ENCODE measurements around the gene VCX3A. TPM values are rescaled to one million over a fixed set of nuclear protein-coding genes. Genes with fewer than 3 reads are reported as not detected.

VCX3A gene
- total RNA-seq, 2 experiments from 2014 or later: not detected

DNA sequence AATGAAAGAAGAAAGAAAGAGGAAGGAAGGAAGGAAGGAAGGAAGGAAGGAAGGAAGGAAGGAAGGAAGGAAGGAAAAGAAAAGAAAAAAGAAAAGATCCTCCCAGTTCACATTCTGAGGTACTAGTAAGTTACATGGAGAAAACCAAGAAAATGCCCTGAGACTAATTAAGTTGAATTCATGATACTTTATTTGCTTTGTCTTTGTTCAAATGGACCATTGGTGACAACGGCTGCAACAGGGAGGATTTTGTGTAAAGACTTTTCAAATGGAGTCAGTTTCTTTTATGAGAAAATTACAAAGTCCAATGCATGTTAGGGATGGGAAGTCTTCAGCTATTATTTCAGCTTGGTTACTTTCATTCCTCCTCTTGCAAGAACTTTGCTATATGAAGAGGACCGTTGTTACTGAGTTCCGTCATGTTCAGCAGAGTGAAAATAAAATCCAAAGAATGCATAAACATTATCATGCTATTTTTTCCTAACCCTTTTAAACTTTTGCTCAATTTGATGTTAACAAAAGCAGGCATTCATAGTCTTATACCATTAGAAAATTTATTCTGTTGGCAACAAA lies 8.3 kb downstream of the VCX3A start:
- Mint-ChIP-seq H3K27me3 (no peaks in the 10 kb centered on the region), H3K9me3 (no peaks in the 10 kb centered on the region), H3K36me3 (ENCODE audit: low read depth) (no peaks in the 10 kb centered on the region), H3K4me1 (ENCODE audit: low read depth) (no peaks in the 10 kb centered on the region), H3K27ac (no peak overlapping the region), H3K4me3 (no peak overlapping the region)
- ATAC-seq (ENCODE audit: poor library complexity) (no peak), DNase-seq (no peak)
- Histone ChIP-seq H3K9me3 (ENCODE audit: control insufficient read depth in 1 of 2, insufficient read depth in 1 of 2, low read length in 2 of 2) (no peaks in the 10 kb centered on the region), H3K4me3 (ENCODE audit: low read length) (no peak overlapping the region), H3K36me3 (ENCODE audit: insufficient read depth, low read length) (no peaks in the 10 kb centered on the region), H3K27ac (ENCODE audit: low read depth in 1 of 2, low read length in 2 of 2) (no peak overlapping the region), H3K4me1 (ENCODE audit: insufficient read depth, low read length) (no peaks in the 10 kb centered on the region), H3K27me3 (ENCODE audit: control insufficient read depth in 1 of 2, insufficient read depth in 2 of 2, low read length in 2 of 2) (no peaks in the 10 kb centered on the region)
- intact Hi-C loops (cut with DNase I, micrococcal nuclease): no loop called here
- ChIA-PET POLR2A (no interaction called here), CTCF (no interaction called here)
- TF ChIP-seq, protein P1, sequence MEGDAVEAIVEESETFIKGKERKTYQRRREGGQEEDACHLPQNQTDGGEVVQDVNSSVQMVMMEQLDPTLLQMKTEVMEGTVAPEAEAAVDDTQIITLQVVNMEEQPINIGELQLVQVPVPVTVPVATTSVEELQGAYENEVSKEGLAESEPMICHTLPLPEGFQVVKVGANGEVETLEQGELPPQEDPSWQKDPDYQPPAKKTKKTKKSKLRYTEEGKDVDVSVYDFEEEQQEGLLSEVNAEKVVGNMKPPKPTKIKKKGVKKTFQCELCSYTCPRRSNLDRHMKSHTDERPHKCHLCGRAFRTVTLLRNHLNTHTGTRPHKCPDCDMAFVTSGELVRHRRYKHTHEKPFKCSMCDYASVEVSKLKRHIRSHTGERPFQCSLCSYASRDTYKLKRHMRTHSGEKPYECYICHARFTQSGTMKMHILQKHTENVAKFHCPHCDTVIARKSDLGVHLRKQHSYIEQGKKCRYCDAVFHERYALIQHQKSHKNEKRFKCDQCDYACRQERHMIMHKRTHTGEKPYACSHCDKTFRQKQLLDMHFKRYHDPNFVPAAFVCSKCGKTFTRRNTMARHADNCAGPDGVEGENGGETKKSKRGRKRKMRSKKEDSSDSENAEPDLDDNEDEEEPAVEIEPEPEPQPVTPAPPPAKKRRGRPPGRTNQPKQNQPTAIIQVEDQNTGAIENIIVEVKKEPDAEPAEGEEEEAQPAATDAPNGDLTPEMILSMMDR (IDR thresholded peaks at IDR 0.05): no peak

DNA sequence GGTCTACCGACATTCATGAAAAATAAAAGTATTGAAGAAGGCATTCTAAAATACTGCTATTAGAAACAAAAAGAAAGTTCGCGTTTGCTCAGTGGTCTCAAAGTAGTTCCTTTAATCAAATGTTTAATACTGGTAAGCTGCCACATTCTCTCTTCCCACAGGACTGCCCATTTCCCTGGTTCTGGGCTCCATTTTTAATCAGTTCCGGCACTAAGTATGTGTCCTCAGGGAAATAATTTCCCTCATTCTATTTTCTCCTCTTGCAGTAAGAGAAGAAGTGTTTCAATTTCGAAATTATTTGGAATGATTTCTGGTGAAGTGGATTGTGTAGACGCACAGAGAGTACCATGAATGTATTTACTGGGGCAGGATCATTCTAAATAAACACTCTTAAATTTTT lies 17.5 kb downstream of the VCX3A start:
- Histone ChIP-seq H3K27ac (ENCODE audit: low read depth in 1 of 2, low read length in 2 of 2) (no peak overlapping the region), H3K4me3 (ENCODE audit: low read length) (no peak overlapping the region), H3K9me3 (ENCODE audit: control insufficient read depth in 1 of 2, insufficient read depth in 1 of 2, low read length in 2 of 2) (no peaks in the 10 kb centered on the region), H3K27me3 (ENCODE audit: control insufficient read depth in 1 of 2, insufficient read depth in 2 of 2, low read length in 2 of 2) (no peaks in the 10 kb centered on the region), H3K36me3 (ENCODE audit: insufficient read depth, low read length) (no peaks in the 10 kb centered on the region), H3K4me1 (ENCODE audit: insufficient read depth, low read length) (no peaks in the 10 kb centered on the region)
- no peak overlapping the region for H3K4me3 Mint-ChIP-seq
- H3K9me3 Mint-ChIP-seq: no peaks in the 10 kb centered on the region
- ChIA-PET POLR2A (no interaction called here), CTCF (no interaction called here)
- no peaks in the 10 kb centered on the region for H3K4me1 Mint-ChIP-seq (ENCODE audit: low read depth)
- H3K27me3 Mint-ChIP-seq: no peaks in the 10 kb centered on the region
- H3K36me3 Mint-ChIP-seq (ENCODE audit: low read depth): no peaks in the 10 kb centered on the region
- no peak overlapping the region for H3K27ac Mint-ChIP-seq
- no peak for DNase-seq
- TF ChIP-seq, protein P1 (IDR thresholded peaks at IDR 0.05): no peak
- no peak for ATAC-seq (ENCODE audit: poor library complexity)
- intact Hi-C loops (cut with DNase I, micrococcal nuclease): no loop called here

DNA sequence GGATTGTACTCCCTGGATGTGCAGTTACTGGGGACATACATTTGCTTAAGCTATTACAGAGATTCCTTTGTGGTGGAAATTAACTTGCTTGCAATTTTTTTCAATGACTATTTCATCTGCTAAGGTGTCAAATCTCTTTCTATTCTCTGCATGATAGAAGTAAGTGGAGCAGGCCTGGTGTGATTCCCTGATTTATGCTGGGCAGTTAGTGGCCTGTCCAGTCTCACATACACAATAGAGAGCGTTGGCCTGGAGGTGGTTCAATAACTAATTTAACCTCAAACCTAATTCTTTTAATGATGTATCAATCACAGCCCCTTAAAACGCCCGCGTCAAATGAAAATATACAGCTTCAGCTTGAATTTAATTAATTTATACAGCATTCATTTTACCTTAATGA lies 28.5 kb downstream of the VCX3A start:
- intact Hi-C loops (cut with DNase I, micrococcal nuclease): no loop called here
- TF ChIP-seq, protein P1 (IDR thresholded peaks at IDR 0.05): no peak
- H3K36me3 Mint-ChIP-seq (ENCODE audit: low read depth): no peaks in the 10 kb centered on the region
- ChIA-PET POLR2A (no interaction called here), CTCF (no interaction called here)
- Histone ChIP-seq H3K4me3 (ENCODE audit: low read length) (no peak overlapping the region), H3K4me1 (ENCODE audit: insufficient read depth, low read length) (no peaks in the 10 kb centered on the region), H3K27ac (ENCODE audit: low read depth in 1 of 2, low read length in 2 of 2) (no peak overlapping the region), H3K27me3 (ENCODE audit: control insufficient read depth in 1 of 2, insufficient read depth in 2 of 2, low read length in 2 of 2) (no peaks in the 10 kb centered on the region), H3K9me3 (ENCODE audit: control insufficient read depth in 1 of 2, insufficient read depth in 1 of 2, low read length in 2 of 2) (no peaks in the 10 kb centered on the region), H3K36me3 (ENCODE audit: insufficient read depth, low read length) (no peaks in the 10 kb centered on the region)
- no peak overlapping the region for H3K27ac Mint-ChIP-seq
- DNase-seq: no peak
- ATAC-seq (ENCODE audit: poor library complexity): no peak
- H3K27me3 Mint-ChIP-seq: no peaks in the 10 kb centered on the region
- peaks cover 3% of the 10 kb centered on the region for H3K9me3 Mint-ChIP-seq
- H3K4me1 Mint-ChIP-seq (ENCODE audit: low read depth): no peaks in the 10 kb centered on the region
- H3K4me3 Mint-ChIP-seq: no peak overlapping the region
